OCI-LY1 (cell line): ENCODE data around the gene SYNE1.

Source experiments
- H2AFZ ChIP-seq: fragments of 200-600 bp; sonication (generic), shearing (Covaris generic); 2 replicates; pipeline ENCODE4 v1.6.0; 2014; ENCODE audit warnings: antibody characterized with exemption, mild to moderate bottlenecking, low read length
- H3F3A ChIP-seq: fragments of 200-600 bp; sonication (generic), shearing (Covaris generic); 2 replicates; pipeline ENCODE4 v1.6.0; 2014; ENCODE audit warnings: mild to moderate bottlenecking, antibody characterized with exemption, low read length, moderate library complexity; ENCODE audit not compliant: insufficient read depth
- H3K27ac ChIP-seq: fragments of 200-600 bp; sonication (generic); 2 replicates; pipeline ENCODE4 v1.5.1; 2014; ENCODE audit warnings: low read length, mixed run types, mild to moderate bottlenecking, low read depth; ENCODE audit not compliant: poor library complexity, severe bottlenecking
- H3K27me3 ChIP-seq: fragments of 200-600 bp; sonication (generic); 2 replicates; pipeline ENCODE4 v1.6.0; 2014; ENCODE audit warnings: antibody characterized with exemption, mild to moderate bottlenecking, low read length, moderate library complexity; ENCODE audit not compliant: insufficient read depth
- H3K36me3 ChIP-seq: fragments of 200-600 bp; sonication (generic); 2 replicates; pipeline ENCODE4 v1.6.1; 2014; ENCODE audit warnings: mild to moderate bottlenecking, antibody characterized with exemption, low read length, moderate library complexity, mixed read lengths; ENCODE audit not compliant: insufficient read depth
- H3K4me1 ChIP-seq: fragments of 200-600 bp; sonication (generic); 2 replicates; pipeline ENCODE4 v1.5.1; 2014; ENCODE audit warnings: mild to moderate bottlenecking, low read length, moderate library complexity; ENCODE audit not compliant: insufficient read depth, severe bottlenecking
- H3K4me2 ChIP-seq: fragments of 200-600 bp; sonication (generic), shearing (Covaris generic); 2 replicates; pipeline ENCODE4 v1.6.1; 2014; ENCODE audit warnings: low read length
- H3K4me3 ChIP-seq: fragments of 200-600 bp; sonication (generic); 2 replicates; pipeline ENCODE4 v1.5.1; 2014; ENCODE audit warnings: low read length, low read depth, mild to moderate bottlenecking, mixed read lengths; ENCODE audit not compliant: poor library complexity, severe bottlenecking
- H3K79me2 ChIP-seq: fragments of 200-600 bp; shearing (Covaris generic); 2 replicates; pipeline ENCODE4 v1.6.1; 2016; ENCODE audit warnings: mixed run types, low read length, mixed read lengths; ENCODE audit not compliant: insufficient read depth
- H3K9ac ChIP-seq: fragments of 200-600 bp; sonication (generic), shearing (Covaris generic); 2 replicates; pipeline ENCODE4 v1.6.1; 2014; ENCODE audit warnings: mild to moderate bottlenecking, low read length, mixed read lengths
- H3K9me2 ChIP-seq: fragments of 200-600 bp; sonication (generic), shearing (Covaris generic); 2 replicates; pipeline ENCODE4 v1.6.1; 2014; ENCODE audit warnings: low read depth, mild to moderate bottlenecking, low read length, mixed read lengths
- H3K9me3 ChIP-seq: fragments of 200-600 bp; shearing (Covaris generic); 2 replicates; pipeline ENCODE4 v1.6.1; 2014; ENCODE audit warnings: low read length, mixed read lengths
- H4K20me1 ChIP-seq: fragments of 200-600 bp; sonication (generic), shearing (Covaris generic); 2 replicates; pipeline ENCODE4 v1.6.0; 2016; ENCODE audit warnings: mild to moderate bottlenecking, low read length; ENCODE audit not compliant: insufficient read depth
- EZH2 ChIP-seq: fragments of 200-600 bp; sonication (generic), shearing (Covaris generic); IDR thresholded peaks from 2 replicates; pipeline ENCODE4 v1.8.0; 2017; ENCODE audit warnings: borderline replicate concordance, mixed run types, mild to moderate bottlenecking, antibody characterized with exemption, low read length, moderate library complexity, mixed read lengths
- TF ChIP-seq, protein P1 (sequence below): fragments of 200-600 bp; sonication (generic), shearing (Covaris generic); IDR thresholded peaks from 2 replicates; pipeline ENCODE4 v1.5.1; 2017; ENCODE audit warnings: mild to moderate bottlenecking, antibody characterized with exemption, low read length, moderate library complexity, mixed read lengths

Gene SYNE1

DNA sequence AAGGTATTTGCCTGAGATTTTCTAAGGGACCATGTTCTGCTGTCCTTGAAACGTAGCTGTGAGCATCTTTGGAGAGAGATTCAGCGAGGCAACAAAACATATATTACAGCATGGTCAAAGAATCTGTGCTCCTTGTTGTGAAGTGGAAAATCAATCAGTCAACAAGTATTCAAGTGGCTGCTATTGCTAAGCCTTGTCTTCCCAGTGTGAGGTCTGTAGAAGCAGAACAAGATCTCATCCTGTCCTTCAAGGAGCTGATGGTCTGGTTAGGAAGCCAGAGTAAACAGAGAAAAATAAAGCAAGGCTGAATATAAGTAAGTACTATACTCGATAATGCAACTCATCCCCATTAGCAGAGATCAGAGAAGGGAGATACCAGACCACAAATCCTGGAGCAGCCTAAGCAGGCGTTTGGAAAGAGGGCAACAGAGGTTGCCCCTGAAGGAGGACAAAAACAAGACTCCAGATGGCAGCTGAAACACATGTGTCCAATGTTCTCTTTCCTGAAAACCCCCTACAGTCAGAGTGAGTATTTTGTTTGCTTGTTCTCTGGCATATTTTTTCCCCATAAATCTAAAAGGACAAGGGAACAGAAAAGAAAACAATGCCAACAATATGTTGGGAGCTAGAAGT is 392.0 kb downstream of the SYNE1 start:
- no peak overlapping the region for H3K9ac ChIP-seq
- H3F3A ChIP-seq: no peaks in the 10 kb centered on the region
- no peak overlapping the region for H3K4me2 ChIP-seq
- H3K79me2 ChIP-seq: no peaks in the 10 kb centered on the region
- no peaks in the 10 kb centered on the region for H3K9me2 ChIP-seq
- no peaks in the 10 kb centered on the region for H3K9me3 ChIP-seq
- no peaks in the 10 kb centered on the region for H3K4me1 ChIP-seq
- TF ChIP-seq, protein P1, sequence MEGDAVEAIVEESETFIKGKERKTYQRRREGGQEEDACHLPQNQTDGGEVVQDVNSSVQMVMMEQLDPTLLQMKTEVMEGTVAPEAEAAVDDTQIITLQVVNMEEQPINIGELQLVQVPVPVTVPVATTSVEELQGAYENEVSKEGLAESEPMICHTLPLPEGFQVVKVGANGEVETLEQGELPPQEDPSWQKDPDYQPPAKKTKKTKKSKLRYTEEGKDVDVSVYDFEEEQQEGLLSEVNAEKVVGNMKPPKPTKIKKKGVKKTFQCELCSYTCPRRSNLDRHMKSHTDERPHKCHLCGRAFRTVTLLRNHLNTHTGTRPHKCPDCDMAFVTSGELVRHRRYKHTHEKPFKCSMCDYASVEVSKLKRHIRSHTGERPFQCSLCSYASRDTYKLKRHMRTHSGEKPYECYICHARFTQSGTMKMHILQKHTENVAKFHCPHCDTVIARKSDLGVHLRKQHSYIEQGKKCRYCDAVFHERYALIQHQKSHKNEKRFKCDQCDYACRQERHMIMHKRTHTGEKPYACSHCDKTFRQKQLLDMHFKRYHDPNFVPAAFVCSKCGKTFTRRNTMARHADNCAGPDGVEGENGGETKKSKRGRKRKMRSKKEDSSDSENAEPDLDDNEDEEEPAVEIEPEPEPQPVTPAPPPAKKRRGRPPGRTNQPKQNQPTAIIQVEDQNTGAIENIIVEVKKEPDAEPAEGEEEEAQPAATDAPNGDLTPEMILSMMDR: no peak
- no peak for TF ChIP-seq EZH2
- H2AFZ ChIP-seq: no peak overlapping the region
- no peaks in the 10 kb centered on the region for H3K27me3 ChIP-seq
- H3K4me3 ChIP-seq: no peak overlapping the region
- H3K27ac ChIP-seq: no peak overlapping the region
- H3K36me3 ChIP-seq: peaks cover 74% of the 10 kb centered on the region
- no peaks in the 10 kb centered on the region for H4K20me1 ChIP-seq

DNA sequence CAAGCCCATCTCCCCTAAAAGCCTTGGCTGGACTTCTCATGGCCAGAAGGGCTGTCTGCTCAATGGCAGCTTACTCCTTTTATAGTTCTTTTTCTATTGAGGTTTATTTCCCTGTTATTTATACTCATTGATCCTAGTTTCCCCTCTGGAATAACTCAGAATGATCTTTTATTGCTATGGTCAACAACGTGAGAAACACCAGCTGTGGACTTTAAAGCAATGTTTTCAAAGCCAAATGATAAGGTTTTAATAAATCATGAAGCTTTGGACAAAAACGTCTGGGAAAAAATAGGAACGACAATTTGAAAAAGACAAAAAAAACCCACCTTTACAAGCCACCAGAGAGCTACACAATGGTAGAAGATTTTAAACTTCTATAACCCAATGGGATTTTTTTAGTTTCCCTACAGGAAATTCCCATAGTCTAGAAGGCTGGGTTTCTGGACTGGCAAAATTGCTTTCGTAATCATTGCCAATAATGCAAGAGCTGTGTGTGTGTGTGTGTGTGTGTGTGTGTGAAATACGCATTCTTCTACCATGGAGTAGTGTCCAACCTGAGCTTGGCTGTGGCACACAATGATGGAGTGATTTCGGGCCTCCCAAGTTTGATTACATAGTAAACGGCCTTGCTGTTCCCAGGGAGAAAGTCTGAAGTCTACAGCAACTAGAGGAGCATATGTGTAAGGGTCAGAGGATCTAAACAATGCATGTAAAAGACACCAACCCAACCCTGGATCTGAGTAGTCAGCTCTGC is 396.0 kb downstream of the SYNE1 start:
- no peak for TF ChIP-seq EZH2
- TF ChIP-seq, protein P1: no peak
- Histone ChIP-seq H3K36me3 (peaks cover 87% of the 10 kb centered on the region), H3K4me1 (no peaks in the 10 kb centered on the region), H3K9me2 (no peaks in the 10 kb centered on the region), H3K4me2 (no peak overlapping the region), H3K9me3 (no peaks in the 10 kb centered on the region), H4K20me1 (no peaks in the 10 kb centered on the region), H2AFZ (no peak overlapping the region), H3K27me3 (no peaks in the 10 kb centered on the region), H3K27ac (no peak overlapping the region), H3K4me3 (no peak overlapping the region), H3K79me2 (no peaks in the 10 kb centered on the region), H3K9ac (no peak overlapping the region), H3F3A (no peaks in the 10 kb centered on the region)

DNA sequence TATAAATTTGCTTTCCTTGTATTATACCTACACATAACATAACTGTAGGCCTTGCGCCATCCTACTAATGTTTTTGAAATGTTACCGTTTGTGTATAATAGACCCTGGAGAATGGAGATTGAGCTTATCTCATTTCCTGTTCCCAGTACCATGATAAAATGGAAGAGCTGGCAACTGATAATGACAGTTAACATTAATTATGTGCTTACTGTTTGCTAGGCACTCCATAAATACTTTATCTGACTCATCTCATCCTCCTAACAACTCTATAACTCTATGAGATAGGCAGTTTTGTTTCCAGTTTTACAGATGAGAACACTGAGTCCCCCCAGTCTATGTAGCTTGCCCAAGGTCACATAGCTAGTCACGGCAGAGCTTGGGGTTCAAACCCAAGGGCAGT is 396.7 kb downstream of the SYNE1 start:
- H3K9me3 ChIP-seq: no peaks in the 10 kb centered on the region
- H3K4me2 ChIP-seq: no peak overlapping the region
- peaks cover 90% of the 10 kb centered on the region for H3K36me3 ChIP-seq
- no peaks in the 10 kb centered on the region for H3K79me2 ChIP-seq
- H3K27ac ChIP-seq: no peak overlapping the region
- no peaks in the 10 kb centered on the region for H3F3A ChIP-seq
- H4K20me1 ChIP-seq: no peaks in the 10 kb centered on the region
- H3K27me3 ChIP-seq: no peaks in the 10 kb centered on the region
- no peaks in the 10 kb centered on the region for H3K9me2 ChIP-seq
- H2AFZ ChIP-seq: no peak overlapping the region
- H3K4me1 ChIP-seq: no peaks in the 10 kb centered on the region
- H3K4me3 ChIP-seq: no peak overlapping the region
- no peak for TF ChIP-seq EZH2
- TF ChIP-seq, protein P1: no peak
- no peak overlapping the region for H3K9ac ChIP-seq
